Lower lobe of right lung (tissue), 2 donors: ENCODE results near the gene PALM3. TPM values are rescaled to one million over a fixed set of nuclear protein-coding genes. Genes with fewer than 3 reads are reported as not detected.

Experiments used
- ATAC-seq, 2 donors: fragments of 200-7000 bp; cut with Tn5 transposase; one replicate each; pipeline ENCODE4 v1.9.1; 2020 to 2022; ENCODE audit warnings: mild to moderate bottlenecking in 2 of 2, moderate library complexity in 2 of 2
- DNase-seq: peaks from one replicate; pipeline ENCODE4 v3.0.0-alpha.2; 2020
- H3K27ac ChIP-seq: fragments of 200-600 bp; one replicate; pipeline ENCODE4 v1.8.0; 2022
- H3K27me3 ChIP-seq: fragments of 200-600 bp; one replicate; pipeline ENCODE4 v1.8.0; 2022; ENCODE audit warnings: low read depth
- H3K36me3 ChIP-seq: fragments of 200-600 bp; one replicate; pipeline ENCODE4 v1.8.0; 2022; ENCODE audit warnings: mild to moderate bottlenecking
- H3K4me1 ChIP-seq: fragments of 200-600 bp; one replicate; pipeline ENCODE4 v1.8.0; 2022
- H3K4me3 ChIP-seq: fragments of 200-600 bp; one replicate; pipeline ENCODE4 v1.8.0; 2022; ENCODE audit warnings: mild to moderate bottlenecking
- H3K9me3 ChIP-seq: fragments of 200-600 bp; one replicate; pipeline ENCODE4 v1.8.0; 2022
- CTCF ChIP-seq: fragments of 200-600 bp; IDR thresholded peaks from one replicate; pipeline ENCODE4 v1.8.0; 2022; ENCODE audit warnings: antibody characterized with exemption, mild to moderate bottlenecking
- intact Hi-C: fragments of 100-400 bp; cut with DNase I; formaldehyde crosslinking; loops from one replicate; pipeline ENCODE4 v1.11.0; 2022
- total RNA-seq: library from RNA; stranded (reverse); fragmentation: NEBNext Ultra II Directional; extraction: Animal tissue kit (Norgen Biotek cat#: 25700); gene quantifications from one replicate; pipeline ENCODE4 v1.2.1, GENCODE V29; 2021
- donor health status: DM: no; HTN: yes; CAD: no; lungs with severe emphysema.

PALM3 gene
- total RNA-seq, 1 donor from 2014 or later = 7.7 TPM

GRCh38 chr19:14056069-14056666 lies 5.7 kb downstream of the PALM3 start:
- TF ChIP-seq CTCF = no peak
- Histone ChIP-seq H3K4me1 (peaks cover 7% of the 10 kb centered on the region), H3K36me3 (peaks cover 14% of the 10 kb centered on the region), H3K27ac (no peak overlapping the region), H3K9me3 (no peaks in the 10 kb centered on the region), H3K27me3 (peaks cover 18% of the 10 kb centered on the region), H3K4me3 (no peak overlapping the region)
- no peak for DNase-seq
- intact Hi-C loops = no loop called here
- no peak for ATAC-seq

- no peak for ATAC-seq
- H3K4me3 ChIP-seq = no peak overlapping the region
- peaks cover 19% of the 10 kb centered on the region for H3K36me3 ChIP-seq
- TF ChIP-seq CTCF = no peak
- H3K4me1 ChIP-seq = peaks cover 7% of the 10 kb centered on the region
- H3K27ac ChIP-seq = no peak overlapping the region
- no peaks in the 10 kb centered on the region for H3K9me3 ChIP-seq
- intact Hi-C loops = no loop called here
- DNase-seq = no peak
- peaks cover 17% of the 10 kb centered on the region for H3K27me3 ChIP-seq
Measured at GRCh38 chr19:14055396-14055795, 6.5 kb downstream of the PALM3 start.

- H3K9me3 ChIP-seq = no peaks in the 10 kb centered on the region
- peaks cover 16% of the 10 kb centered on the region for H3K27me3 ChIP-seq
- intact Hi-C loops = no loop called here
- ATAC-seq (no peak), DNase-seq (no peak)
- H3K36me3 ChIP-seq = peaks cover 23% of the 10 kb centered on the region
- H3K4me3 ChIP-seq = no peak overlapping the region
- no peak overlapping the region for H3K27ac ChIP-seq
- TF ChIP-seq CTCF = no peak
- peaks cover 7% of the 10 kb centered on the region for H3K4me1 ChIP-seq
Measured at GRCh38 chr19:14054721-14055120, 7.2 kb downstream of the PALM3 start.

- DNase-seq (no peak), ATAC-seq (no peak)
- peaks cover 26% of the 10 kb centered on the region for H3K36me3 ChIP-seq
- intact Hi-C loops = no loop called here
- peaks cover 10% of the 10 kb centered on the region for H3K27me3 ChIP-seq
- no peak for TF ChIP-seq CTCF
- no peak overlapping the region for H3K4me3 ChIP-seq
- H3K9me3 ChIP-seq = no peaks in the 10 kb centered on the region
- H3K4me1 ChIP-seq = peaks cover 7% of the 10 kb centered on the region
- no peak overlapping the region for H3K27ac ChIP-seq
Measured at GRCh38 chr19:14054099-14054498, 7.8 kb downstream of the PALM3 start.

GRCh38 chr19:14053500-14053899 lies 8.4 kb downstream of the PALM3 start:
- Histone ChIP-seq H3K27me3 (peaks cover 4% of the 10 kb centered on the region), H3K4me3 (no peak overlapping the region), H3K9me3 (no peaks in the 10 kb centered on the region), H3K27ac (no peak overlapping the region), H3K36me3 (peaks cover 29% of the 10 kb centered on the region), H3K4me1 (peaks cover 7% of the 10 kb centered on the region)
- ATAC-seq (no peak), DNase-seq (no peak)
- TF ChIP-seq CTCF = no peak
- intact Hi-C loops = no loop called here
